ENCODE measurements around the gene AZIN2.

The AZIN2 gene

GRCh38 chr1:33152685-33153432 lies 71.9 kb downstream of the AZIN2 start:
- DNase-seq (ENCODE audit: low read depth in 2 of 2): no peak

GRCh38 chr1:33153650-33154049 lies 72.7 kb downstream of the AZIN2 start:
- no peak for DNase-seq (ENCODE audit: low read depth in 2 of 2)

- DNase-seq (ENCODE audit: low read depth in 2 of 2): no peak
Measured at GRCh38 chr1:33155877-33156538, 75.1 kb downstream of the AZIN2 start.

- no peak for DNase-seq (ENCODE audit: low read depth in 2 of 2)
Measured at GRCh38 chr1:33157131-33157530, 76.2 kb downstream of the AZIN2 start.

- no peak for DNase-seq (ENCODE audit: low read depth in 2 of 2)
Measured at GRCh38 chr1:33158366-33158765, 77.4 kb downstream of the AZIN2 start.

- no peak for DNase-seq (ENCODE audit: low read depth in 2 of 2)
Measured at GRCh38 chr1:33159577-33159976, 78.6 kb downstream of the AZIN2 start.

- no peak for DNase-seq (ENCODE audit: low read depth in 2 of 2)
Measured at GRCh38 chr1:33161061-33161681, 80.2 kb downstream of the AZIN2 start.

GRCh38 chr1:33162141-33162540 lies 81.2 kb downstream of the AZIN2 start:
- no peak for DNase-seq (ENCODE audit: low read depth in 2 of 2)

GRCh38 chr1:33163621-33164519 lies 82.9 kb downstream of the AZIN2 start:
- DNase-seq (ENCODE audit: low read depth in 2 of 2): no peak

- no peak for DNase-seq (ENCODE audit: low read depth in 2 of 2)
Measured at GRCh38 chr1:33165209-33165608, 84.3 kb downstream of the AZIN2 start.

GRCh38 chr1:33165809-33166208 lies 84.9 kb downstream of the AZIN2 start:
- no peak for DNase-seq (ENCODE audit: low read depth in 2 of 2)

GRCh38 chr1:33167650-33168447 lies 86.9 kb downstream of the AZIN2 start:
- DNase-seq (ENCODE audit: low read depth in 2 of 2): no peak

GRCh38 chr1:33168556-33169289 lies 87.8 kb downstream of the AZIN2 start:
- DNase-seq (ENCODE audit: low read depth in 2 of 2): no peak

GRCh38 chr1:33169290-33170055 lies 88.5 kb downstream of the AZIN2 start:
- no peak for DNase-seq (ENCODE audit: low read depth in 2 of 2)

Data from stimulated activated CD4-positive, alpha-beta T cell treated with anti-CD3 and anti-CD28 coated beads, Interleukin-12 subunit alpha, Interleukin-12 subunit beta, amount 100 ng/mL, for 24 hours (primary cell).